ENCODE results near the gene SUN3.

Gene SUN3

DNA sequence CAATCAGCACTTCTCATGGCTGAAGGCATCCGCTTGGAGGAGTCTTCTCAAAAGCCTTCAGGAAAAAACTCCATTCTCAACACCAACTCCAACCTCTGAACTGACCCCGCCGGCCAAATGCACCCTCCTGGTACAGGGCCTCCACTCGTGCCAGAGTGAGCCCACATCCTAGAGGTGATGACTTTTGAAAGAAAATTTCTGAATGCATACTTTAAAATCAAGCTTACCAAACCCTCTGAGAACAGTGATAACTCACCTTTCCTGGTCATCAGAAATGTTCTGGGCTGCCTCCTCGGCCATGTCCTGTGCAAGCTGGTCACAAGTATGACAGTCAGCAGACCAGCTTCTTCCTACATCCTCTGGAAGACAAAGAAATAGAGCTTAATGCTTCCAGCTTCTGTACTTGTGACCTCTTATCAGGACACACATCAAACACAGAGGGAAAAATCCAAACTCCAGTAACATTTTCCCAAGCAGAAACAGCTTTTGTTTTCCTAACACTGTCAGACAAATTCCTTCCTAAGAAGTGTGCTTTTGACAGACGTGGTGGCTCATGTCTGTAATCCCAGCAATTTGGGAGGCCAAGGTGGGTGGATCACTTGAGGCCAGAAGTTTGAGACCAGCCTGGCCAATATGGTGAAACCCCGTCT is 80.6 kb downstream of the SUN3 start, which contains the start of gene PKD1L1:
PKD1L1 (minus strand) TSS at position 326 of the 650 bp plus-strand sequence; CDS start at position 300, 26 bp downstream.
- no peak for DNase-seq (ENCODE audit: low read depth in 2 of 2)
- TF ChIP-seq, protein P1, sequence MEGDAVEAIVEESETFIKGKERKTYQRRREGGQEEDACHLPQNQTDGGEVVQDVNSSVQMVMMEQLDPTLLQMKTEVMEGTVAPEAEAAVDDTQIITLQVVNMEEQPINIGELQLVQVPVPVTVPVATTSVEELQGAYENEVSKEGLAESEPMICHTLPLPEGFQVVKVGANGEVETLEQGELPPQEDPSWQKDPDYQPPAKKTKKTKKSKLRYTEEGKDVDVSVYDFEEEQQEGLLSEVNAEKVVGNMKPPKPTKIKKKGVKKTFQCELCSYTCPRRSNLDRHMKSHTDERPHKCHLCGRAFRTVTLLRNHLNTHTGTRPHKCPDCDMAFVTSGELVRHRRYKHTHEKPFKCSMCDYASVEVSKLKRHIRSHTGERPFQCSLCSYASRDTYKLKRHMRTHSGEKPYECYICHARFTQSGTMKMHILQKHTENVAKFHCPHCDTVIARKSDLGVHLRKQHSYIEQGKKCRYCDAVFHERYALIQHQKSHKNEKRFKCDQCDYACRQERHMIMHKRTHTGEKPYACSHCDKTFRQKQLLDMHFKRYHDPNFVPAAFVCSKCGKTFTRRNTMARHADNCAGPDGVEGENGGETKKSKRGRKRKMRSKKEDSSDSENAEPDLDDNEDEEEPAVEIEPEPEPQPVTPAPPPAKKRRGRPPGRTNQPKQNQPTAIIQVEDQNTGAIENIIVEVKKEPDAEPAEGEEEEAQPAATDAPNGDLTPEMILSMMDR (IDR thresholded peaks at IDR 0.05; ENCODE audit: low read depth, low read length) = no peak
- no peak within 1 kb of the TSS for H3K4me3 ChIP-seq (replicated peaks in 1 of 2; ENCODE audit: low read depth in 2 of 2, low read length in 2 of 2)

DNA sequence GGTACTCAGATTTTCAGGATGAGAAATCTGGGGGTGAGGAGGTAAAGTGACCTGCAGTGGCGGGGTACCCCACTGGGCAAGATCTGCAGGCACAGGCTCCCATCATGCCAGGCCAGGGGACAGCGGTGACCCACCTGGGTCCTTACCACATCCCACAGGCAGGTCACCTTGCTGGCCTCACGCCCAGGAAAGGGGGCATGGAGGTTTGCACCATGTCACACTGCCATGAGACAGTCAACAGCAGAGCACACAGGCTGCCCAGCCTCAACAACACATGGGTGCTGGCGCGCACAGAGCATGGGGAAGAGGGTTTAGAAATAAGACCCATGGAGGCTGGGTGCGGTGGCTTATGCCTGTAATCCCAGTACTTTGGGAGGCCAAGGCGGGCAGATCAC is 81.6 kb downstream of the SUN3 start:
- no peak for DNase-seq (ENCODE audit: low read depth in 2 of 2)
- H3K4me3 ChIP-seq (replicated peaks in 1 of 2; ENCODE audit: low read depth in 2 of 2, low read length in 2 of 2) = no peak overlapping the region
- TF ChIP-seq, protein P1 (IDR thresholded peaks at IDR 0.05; ENCODE audit: low read depth, low read length) = no peak

DNA sequence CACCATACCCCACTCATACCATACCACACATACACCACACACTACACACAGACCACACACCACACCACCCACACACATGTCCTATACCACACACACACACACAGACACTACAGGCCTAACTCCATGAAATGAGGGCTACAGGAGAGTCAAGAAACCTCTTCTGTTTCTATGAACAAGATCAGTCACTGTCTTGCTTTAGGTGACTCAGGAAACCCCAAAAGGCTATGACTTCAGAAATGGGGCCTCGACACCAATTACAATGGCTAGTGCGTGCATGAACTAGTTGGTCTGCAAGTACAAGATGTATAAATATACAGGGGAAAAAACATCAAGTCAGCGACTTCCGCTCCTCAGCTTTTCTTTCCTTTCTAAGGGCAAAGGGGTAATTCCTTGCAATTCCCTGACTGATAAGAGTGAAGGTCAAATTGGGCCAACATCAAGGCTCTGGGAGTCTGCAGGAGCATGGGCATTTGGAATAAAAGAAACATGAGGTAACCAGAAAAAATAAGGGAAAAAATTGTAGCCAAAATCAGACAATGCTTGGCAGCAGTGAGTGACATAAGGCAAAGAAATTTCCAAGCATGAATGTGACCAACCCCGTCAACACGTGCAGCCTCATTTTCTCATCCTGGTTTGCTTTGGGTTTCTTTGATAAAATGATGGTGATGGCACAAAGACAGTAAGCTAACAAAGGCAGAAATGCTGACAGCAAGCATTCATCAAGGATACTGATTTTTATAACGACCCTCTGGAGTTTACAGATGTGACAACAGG is 82.1 kb downstream of the SUN3 start:
- TF ChIP-seq, protein P1 (IDR thresholded peaks at IDR 0.05; ENCODE audit: low read depth, low read length) = no peak
- no peak for DNase-seq (ENCODE audit: low read depth in 2 of 2)
- H3K4me3 ChIP-seq (replicated peaks in 1 of 2; ENCODE audit: low read depth in 2 of 2, low read length in 2 of 2) = no peak overlapping the region

DNA sequence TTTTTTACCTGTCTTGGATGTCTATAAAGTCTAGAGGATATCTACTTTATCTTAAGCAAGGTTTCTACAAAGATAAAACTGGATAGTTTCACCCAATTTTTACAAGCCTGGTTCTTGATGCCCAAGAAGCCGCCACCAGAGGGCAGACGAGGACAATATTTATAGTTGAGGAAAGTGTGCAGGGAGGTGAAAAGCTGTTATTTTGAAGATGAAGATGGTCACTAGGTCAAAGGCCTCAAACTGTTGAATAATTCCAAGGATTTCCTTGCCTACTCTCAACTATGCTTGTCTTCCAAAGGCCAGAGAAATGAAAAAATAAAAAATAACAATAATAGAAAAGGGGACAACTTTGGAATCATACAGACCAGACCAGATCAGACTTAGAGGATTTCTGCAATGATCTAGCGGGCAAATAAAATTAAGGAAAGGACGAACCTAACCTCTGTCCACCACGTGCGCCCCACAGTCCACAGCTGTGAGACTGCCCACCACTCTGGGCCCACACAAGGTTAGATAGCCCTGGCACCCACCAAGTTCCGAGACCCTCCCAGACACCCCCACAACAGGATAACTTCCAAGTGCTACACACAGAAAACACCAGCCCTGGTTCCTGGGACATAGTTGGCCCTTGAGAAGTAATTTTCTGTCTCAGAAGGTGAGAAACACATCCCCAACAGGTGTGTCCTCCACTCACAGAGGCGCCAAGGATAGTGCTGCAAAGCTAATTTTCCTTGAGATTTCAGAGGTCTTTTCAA is 83.5 kb downstream of the SUN3 start:
- DNase-seq (ENCODE audit: low read depth in 2 of 2) = peak; percentile 76 to 83
- H3K4me3 ChIP-seq (replicated peaks in 1 of 2; ENCODE audit: low read depth in 2 of 2, low read length in 2 of 2) = no peak overlapping the region
- TF ChIP-seq, protein P1 (IDR thresholded peaks at IDR 0.05; ENCODE audit: low read depth, low read length) = peak; percentile 74

DNA sequence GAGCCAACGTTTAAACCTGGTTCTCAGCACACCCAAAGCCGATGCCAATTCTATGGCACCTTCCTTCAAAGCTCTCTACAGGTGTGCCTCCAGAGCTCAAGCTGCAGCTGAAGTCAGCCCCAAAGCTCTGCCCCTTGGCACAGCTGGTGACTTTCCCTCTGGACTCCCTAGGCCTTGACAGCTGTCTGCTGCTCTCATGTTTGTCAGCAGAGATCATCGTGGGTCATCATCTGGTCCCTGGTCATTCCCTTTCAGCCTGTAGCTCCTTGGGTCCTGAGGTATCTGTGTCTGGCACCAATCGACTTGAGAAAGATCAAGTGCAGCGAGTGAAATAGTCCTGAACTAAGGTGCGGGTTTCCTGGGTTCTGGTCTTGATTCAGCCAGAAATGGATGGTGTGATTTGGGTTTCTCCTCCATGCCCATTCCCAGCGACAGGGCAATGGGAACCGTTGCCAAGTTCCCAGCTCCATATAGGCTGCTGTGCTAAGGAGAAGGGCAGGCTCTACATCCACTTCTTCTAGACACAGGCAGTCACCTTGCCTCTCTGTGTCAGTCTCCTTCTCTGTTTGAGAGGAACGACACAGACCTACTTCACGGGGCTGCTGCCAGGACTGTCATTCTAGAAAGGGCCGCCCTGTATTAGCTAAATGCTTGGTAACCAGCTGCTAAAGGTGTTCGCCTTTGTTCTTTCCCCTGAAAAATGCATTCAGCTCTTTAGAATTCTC is 84.2 kb downstream of the SUN3 start:
- TF ChIP-seq, protein P1 (IDR thresholded peaks at IDR 0.05; ENCODE audit: low read depth, low read length) = no peak
- H3K4me3 ChIP-seq (replicated peaks in 1 of 2; ENCODE audit: low read depth in 2 of 2, low read length in 2 of 2) = no peak overlapping the region
- DNase-seq (ENCODE audit: low read depth in 2 of 2) = no peak
